CD4-positive, alpha-beta T cell (primary cell): ENCODE measurements around the gene DNAJC22. TPM values are rescaled to one million over a fixed set of nuclear protein-coding genes. Genes with fewer than 3 reads are reported as not detected.

ENCODE experiments used
- ATAC-seq: fragments of 200-7000 bp; cut with Tn5 transposase; one replicate; pipeline ENCODE4 v1.10.0; 2022; ENCODE audit warnings: mild to moderate bottlenecking; ENCODE audit not compliant: poor library complexity
- CTCF ChIA-PET: fragments of 350-600 bp; sonication (Branson Sonifier 250); formaldehyde crosslinking; loops from one replicate; lab custom pipeline; 2021; ENCODE audit warnings: antibody characterized with exemption, inconsistent platforms; lab: Charles Lee
- POLR2A ChIA-PET: fragments of 350-600 bp; sonication (Branson Sonifier 250); formaldehyde crosslinking; loops from one replicate; lab custom pipeline; 2021; ENCODE audit warnings: antibody characterized with exemption, inconsistent platforms; lab: Charles Lee
- DNase-seq, 14 experiments: peaks; one replicate each; pipeline ENCODE4 v3.0.0-alpha.2; 2013 to 2020; ENCODE audit warnings: mixed read lengths in 2 of 14
- H3K27ac ChIP-seq, 2 donors: one replicate each; pipeline versions ENCODE4 v1.5.1 to v1.7.0; 2013; ENCODE audit warnings: low read length in 2 of 2, low read depth in 1 of 2, mild to moderate bottlenecking in 1 of 2
- H3K27me3 ChIP-seq, 2 experiments: 1 replicate in 1 of 2; 2 replicates in 1 of 2; pipeline versions ENCODE4 v1.6.1 to v1.7.0; 2013; ENCODE audit warnings: low read length in 2 of 2, control low read depth in 1 of 2, mild to moderate bottlenecking in 1 of 2, moderate library complexity in 1 of 2; ENCODE audit not compliant: insufficient read depth in 2 of 2, control insufficient read depth in 1 of 2
- H3K36me3 ChIP-seq: one replicate; pipeline ENCODE4 v1.6.1; 2013; ENCODE audit warnings: low read length, control low read depth; ENCODE audit not compliant: insufficient read depth
- H3K4me1 ChIP-seq: one replicate; pipeline ENCODE4 v1.6.1; 2013; ENCODE audit warnings: low read length, control low read depth; ENCODE audit not compliant: insufficient read depth
- H3K4me3 ChIP-seq: one replicate; pipeline ENCODE4 v1.5.1; 2013; ENCODE audit warnings: mild to moderate bottlenecking, low read length, moderate library complexity
- H3K9me3 ChIP-seq, 2 experiments: 1 replicate in 1 of 2; 2 replicates in 1 of 2; pipeline versions ENCODE4 v1.6.1 to v1.7.0; 2013; ENCODE audit warnings: low read length in 2 of 2, mild to moderate bottlenecking in 2 of 2, control low read depth in 1 of 2, moderate library complexity in 1 of 2; ENCODE audit not compliant: control insufficient read depth in 1 of 2, insufficient read depth in 1 of 2
- H3K27ac Mint-ChIP-seq: one replicate; pipeline ENCODE4 v1.8.0; 2020; ENCODE audit warnings: mixed read lengths
- H3K27me3 Mint-ChIP-seq: one replicate; pipeline ENCODE4 v1.8.0; 2021; ENCODE audit warnings: mixed read lengths
- H3K36me3 Mint-ChIP-seq: one replicate; pipeline ENCODE4 v1.8.0; 2021; ENCODE audit warnings: low read depth, mixed read lengths
- H3K4me1 Mint-ChIP-seq: one replicate; pipeline ENCODE4 v1.8.0; 2021; ENCODE audit warnings: low read depth, mixed read lengths
- H3K4me3 Mint-ChIP-seq: one replicate; pipeline ENCODE4 v1.8.0; 2020; ENCODE audit warnings: mild to moderate bottlenecking, mixed read lengths
- H3K9me3 Mint-ChIP-seq: one replicate; pipeline ENCODE4 v1.8.0; 2020; ENCODE audit warnings: mixed read lengths
- intact Hi-C, 2 experiments: fragments of 100-400 bp; cut with DNase I in 1 of 2; cut with micrococcal nuclease in 1 of 2; formaldehyde crosslinking; loops; one replicate each; pipeline versions ENCODE4 v1.15.1 to v1.9.0; 2023 to 2025; cut with DNase I, micrococcal nuclease
- total RNA-seq, 174 experiments: library from RNA in 2 of 174; stranded (reverse) in 2 of 174; gene quantifications; one replicate each; pipeline ENCODE4 v1.2.3 and lab custom pipeline; 2021 to 2026
- TF ChIP-seq, protein P1 (sequence below): fragments of 200-600 bp; IDR thresholded peaks from one replicate; pipeline ENCODE4 v1.8.0; 2022; ENCODE audit warnings: antibody characterized with exemption, mild to moderate bottlenecking

Gene DNAJC22
- total RNA-seq, 2 experiments from 2014 or later, result not detected

- no peaks in the 10 kb centered on the region for H3K36me3 Mint-ChIP-seq
- peaks cover 5% of the 10 kb centered on the region for H3K4me1 Mint-ChIP-seq
- TF ChIP-seq, protein P1, sequence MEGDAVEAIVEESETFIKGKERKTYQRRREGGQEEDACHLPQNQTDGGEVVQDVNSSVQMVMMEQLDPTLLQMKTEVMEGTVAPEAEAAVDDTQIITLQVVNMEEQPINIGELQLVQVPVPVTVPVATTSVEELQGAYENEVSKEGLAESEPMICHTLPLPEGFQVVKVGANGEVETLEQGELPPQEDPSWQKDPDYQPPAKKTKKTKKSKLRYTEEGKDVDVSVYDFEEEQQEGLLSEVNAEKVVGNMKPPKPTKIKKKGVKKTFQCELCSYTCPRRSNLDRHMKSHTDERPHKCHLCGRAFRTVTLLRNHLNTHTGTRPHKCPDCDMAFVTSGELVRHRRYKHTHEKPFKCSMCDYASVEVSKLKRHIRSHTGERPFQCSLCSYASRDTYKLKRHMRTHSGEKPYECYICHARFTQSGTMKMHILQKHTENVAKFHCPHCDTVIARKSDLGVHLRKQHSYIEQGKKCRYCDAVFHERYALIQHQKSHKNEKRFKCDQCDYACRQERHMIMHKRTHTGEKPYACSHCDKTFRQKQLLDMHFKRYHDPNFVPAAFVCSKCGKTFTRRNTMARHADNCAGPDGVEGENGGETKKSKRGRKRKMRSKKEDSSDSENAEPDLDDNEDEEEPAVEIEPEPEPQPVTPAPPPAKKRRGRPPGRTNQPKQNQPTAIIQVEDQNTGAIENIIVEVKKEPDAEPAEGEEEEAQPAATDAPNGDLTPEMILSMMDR, result no peak
- peaks cover 28% of the 10 kb centered on the region for H3K27me3 Mint-ChIP-seq
- Histone ChIP-seq H3K27me3 (peaks cover 8 to 10% of the 10 kb centered on the region in 2 experiments), H3K4me1 (peaks cover 8% of the 10 kb centered on the region), H3K4me3 (no peak overlapping the region), H3K36me3 (no peaks in the 10 kb centered on the region), H3K27ac (no peak overlapping the region), H3K9me3 (no peaks in the 10 kb centered on the region)
- no peak overlapping the region for H3K4me3 Mint-ChIP-seq
- ChIA-PET POLR2A (no interaction called here), CTCF (interaction anchor here (0.8 kb wide), 1 partner anchor 19 kb away, joined by 3 read pairs; no protein-coding TSS in a partner anchor)
- no peak for ATAC-seq
- H3K27ac Mint-ChIP-seq, result no peak overlapping the region
- H3K9me3 Mint-ChIP-seq, result no peaks in the 10 kb centered on the region
- intact Hi-C loops, result no loop called here
- no peak for DNase-seq
Measured at GRCh38 chr12:49328816-49329215, 17.9 kb upstream of the DNAJC22 start.

GRCh38 chr12:49330032-49330619, 16.6 kb upstream of the DNAJC22 start:
- peaks cover 39% of the 10 kb centered on the region for H3K27me3 Mint-ChIP-seq
- H3K4me1 Mint-ChIP-seq, result peaks cover 11% of the 10 kb centered on the region
- TF ChIP-seq, protein P1, result no peak
- no peak for ATAC-seq
- H3K36me3 Mint-ChIP-seq, result no peaks in the 10 kb centered on the region
- Histone ChIP-seq H3K4me3 (no peak overlapping the region), H3K27me3 (peaks cover 21 to 24% of the 10 kb centered on the region in 2 experiments), H3K36me3 (no peaks in the 10 kb centered on the region), H3K4me1 (peaks cover 7% of the 10 kb centered on the region), H3K27ac (no peak overlapping the region), H3K9me3 (no peaks in the 10 kb centered on the region)
- CTCF ChIA-PET, result no interaction called here
- no peaks in the 10 kb centered on the region for H3K9me3 Mint-ChIP-seq
- POLR2A ChIA-PET, result no interaction called here
- no peak overlapping the region for H3K4me3 Mint-ChIP-seq
- no peak overlapping the region for H3K27ac Mint-ChIP-seq
- intact Hi-C loops, result no loop called here
- DNase-seq, result no peak

- Mint-ChIP-seq H3K4me1 (peaks cover 18% of the 10 kb centered on the region), H3K27me3 (peaks cover 46% of the 10 kb centered on the region), H3K27ac (no peak overlapping the region), H3K4me3 (no peak overlapping the region), H3K9me3 (no peaks in the 10 kb centered on the region), H3K36me3 (no peaks in the 10 kb centered on the region)
- no peaks in the 10 kb centered on the region for H3K36me3 ChIP-seq
- TF ChIP-seq, protein P1, result no peak
- H3K4me1 ChIP-seq, result peaks cover 7% of the 10 kb centered on the region
- H3K9me3 ChIP-seq, result peaks cover 0 to 2% of the 10 kb centered on the region in 2 experiments
- ChIA-PET POLR2A (interaction anchor here (0.7 kb wide), 1 partner anchor 36 kb away, joined by 3 read pairs; the partner anchor contains the start of gene SPATS2), CTCF (interaction anchor here (1.1 to 2.7 kb wide), 9 partner anchors 8 to 183 kb away, joined by 4 to 28 read pairs (median 7); partner anchors contain the start of genes DNAJC22, PRPH and TROAP)
- H3K27me3 ChIP-seq, result peaks cover 28 to 30% of the 10 kb centered on the region in 2 experiments
- ATAC-seq (no peak), DNase-seq (no peak)
- no peak overlapping the region for H3K27ac ChIP-seq
- intact Hi-C loops, result no loop called here
- H3K4me3 ChIP-seq, result no peak overlapping the region
Measured at GRCh38 chr12:49330631-49331379, 15.9 kb upstream of the DNAJC22 start.
